Right renal cortex interstitium (tissue), 3 donors: ENCODE results near the gene MOXD1. TPM values are rescaled to one million over a fixed set of nuclear protein-coding genes. Genes with fewer than 3 reads are reported as not detected.

Experiments
- DNase-seq, 3 donors: peaks; one replicate each; pipeline ENCODE4 v3.0.0-alpha.2; 2013; ENCODE audit warnings: low read depth in 3 of 3, low spot score in 2 of 3
- polyA plus RNA-seq, 3 donors: library from polyadenylated mRNA; unstranded; fragments of 120-200 nt; gene quantifications; one replicate each; pipeline ENCODE4 v1.2.1, GENCODE V29; 2013; ENCODE audit not compliant: insufficient read length in 3 of 3

MOXD1 gene
- polyA plus RNA-seq, 3 donors = 241 to 263 (median 261) TPM

- no peak for DNase-seq
These were observed 154.5 kb downstream of the MOXD1 start for GRCh38 chr6:132246632-132247270.

- DNase-seq = no peak
These were observed 155.1 kb downstream of the MOXD1 start for GRCh38 chr6:132246120-132246617.

Other genes with a start within 250 kb of the MOXD1 start
- 100 to 1,000 TPM in 1 of 3 donors, 10 to 100 TPM in 2; 98.2 to 101 (median 99.2) TPM for gene STX7, start 111.6 kb upstream of the MOXD1 start, polyA plus RNA-seq
- not detected for gene TAAR9, start 136.8 kb upstream of the MOXD1 start, polyA plus RNA-seq
- not detected for gene TAAR8, start 151.2 kb upstream of the MOXD1 start, polyA plus RNA-seq
- gene TAAR6, start 168.8 kb upstream of the MOXD1 start, polyA plus RNA-seq = under 1 TPM in 1 of 3 donors, not detected in 2; 0.15 TPM
- gene TAAR5, start 188.3 kb upstream of the MOXD1 start, polyA plus RNA-seq = not detected
- not detected for gene TAAR2, start 222.8 kb upstream of the MOXD1 start, polyA plus RNA-seq